SK-N-SH (cell line): ENCODE results near the gene NT5C1A.

Source experiments
- CTCF ChIP-seq: fragments of 200-600 bp; sonication (generic); IDR thresholded peaks from 2 replicates; pipeline ENCODE4 v1.6.1; 2017; ENCODE audit warnings: antibody characterized with exemption, mild to moderate bottlenecking, moderate library complexity
- JUND ChIP-seq: IDR thresholded peaks from 2 replicates; pipeline ENCODE4 v1.4.0; 2012
- MAX ChIP-seq: IDR thresholded peaks from 2 replicates; pipeline ENCODE4 v1.4.0; 2012; ENCODE audit warnings: low read depth
- PBX3 ChIP-seq: IDR thresholded peaks from 2 replicates; pipeline ENCODE4; 2012
- REST ChIP-seq: IDR thresholded peaks from 2 replicates; pipeline ENCODE4 v1.6.1; 2012; ENCODE audit warnings: mild to moderate bottlenecking, low read depth, low read length, moderate library complexity
- RFX5 ChIP-seq: IDR thresholded peaks from 2 replicates; pipeline ENCODE4 v1.6.1; 2012; ENCODE audit warnings: mild to moderate bottlenecking, improper control_type of control experiment, low read length

- TF ChIP-seq REST = no peak
- no peak for TF ChIP-seq CTCF
- no peak for TF ChIP-seq RFX5
- no peak for TF ChIP-seq PBX3
- TF ChIP-seq JUND = no peak
- TF ChIP-seq MAX = no peak
Observed at GRCh38 chr1:39637361-39637760, 34.5 kb downstream of the NT5C1A start.
